NT2/D1 (cell line): ENCODE measurements around the gene ECHS1.

Experiments used
- DNase-seq: peaks from one replicate; pipeline ENCODE4 v3.0.0-alpha.2; 2011; ENCODE audit warnings: low read depth, low spot score
- H3K27me3 ChIP-seq: 2 replicates; pipeline ENCODE4 v1.6.0; 2011; ENCODE audit warnings: mild to moderate bottlenecking; ENCODE audit not compliant: insufficient read length, insufficient read depth
- H3K36me3 ChIP-seq: 2 replicates; pipeline ENCODE4 v1.6.1; 2011; ENCODE audit warnings: mild to moderate bottlenecking, low read length, mixed read lengths; ENCODE audit not compliant: insufficient read depth, insufficient read length
- H3K4me1 ChIP-seq: 2 replicates; pipeline ENCODE4 v1.5.1; 2011; ENCODE audit not compliant: insufficient read depth, insufficient read length
- H3K4me3 ChIP-seq: 2 replicates; pipeline ENCODE4 v1.5.1; 2011; ENCODE audit warnings: low read depth; ENCODE audit not compliant: insufficient read length
- H3K9ac ChIP-seq: 2 replicates; pipeline ENCODE4 v1.6.0; 2011; ENCODE audit warnings: low read depth; ENCODE audit not compliant: insufficient read length
- H3K9me3 ChIP-seq: 2 replicates; pipeline ENCODE4 v1.5.1; 2011; ENCODE audit warnings: mild to moderate bottlenecking, low read length; ENCODE audit not compliant: insufficient read depth
- SUZ12 ChIP-seq: IDR thresholded peaks from 2 replicates; pipeline ENCODE4 v1.6.1; 2011; ENCODE audit not compliant: insufficient read length, insufficient read depth; ENCODE audit errors: extremely low read depth
- YY1 ChIP-seq: IDR thresholded peaks from 2 replicates; pipeline ENCODE4 v1.6.1; 2011; ENCODE audit not compliant: insufficient read length, insufficient read depth
- ZNF274 ChIP-seq: IDR thresholded peaks from 2 replicates; pipeline ENCODE4 v1.6.1; 2011; ENCODE audit warnings: mild to moderate bottlenecking, low read depth, low read length

Gene ECHS1

DNA sequence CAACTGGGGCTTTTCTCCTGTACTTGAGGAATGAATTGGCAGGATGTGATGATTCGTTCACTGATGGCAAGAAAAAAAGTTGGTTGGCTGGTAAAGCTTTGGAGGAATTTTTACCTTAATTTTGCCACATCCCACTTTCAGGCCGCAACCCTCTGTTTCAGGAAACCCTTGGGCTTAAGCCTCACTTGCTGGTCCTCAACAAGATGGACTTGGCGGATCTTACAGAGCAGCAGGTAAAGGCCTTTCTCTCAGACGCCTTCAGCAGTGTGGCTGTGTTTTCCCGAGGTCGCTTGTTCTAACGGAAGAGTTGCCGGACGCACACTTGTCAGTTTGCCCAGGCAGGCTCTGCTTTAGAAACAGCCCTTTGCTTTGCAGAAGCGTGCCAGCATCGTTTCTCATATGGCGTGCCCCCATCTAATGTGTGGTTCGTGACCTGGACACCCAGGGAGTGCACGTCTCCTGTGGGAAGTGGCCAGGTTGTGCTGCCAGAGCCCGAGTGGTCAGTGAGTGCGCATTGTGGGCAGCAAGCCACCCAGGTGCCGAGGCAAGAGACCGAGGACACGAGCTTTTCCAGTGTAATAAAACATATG is 23.0 kb upstream of the ECHS1 start:
- Histone ChIP-seq H3K9me3 (no peaks in the 10 kb centered on the region), H3K4me1 (peaks cover under 1% of the 10 kb centered on the region), H3K9ac (no peak overlapping the region), H3K27me3 (no peaks in the 10 kb centered on the region), H3K4me3 (no peak overlapping the region), H3K36me3 (peaks cover 51% of the 10 kb centered on the region)
- no peak for TF ChIP-seq YY1
- no peak for TF ChIP-seq ZNF274
- TF ChIP-seq SUZ12, result no peak
- DNase-seq, result no peak

DNA sequence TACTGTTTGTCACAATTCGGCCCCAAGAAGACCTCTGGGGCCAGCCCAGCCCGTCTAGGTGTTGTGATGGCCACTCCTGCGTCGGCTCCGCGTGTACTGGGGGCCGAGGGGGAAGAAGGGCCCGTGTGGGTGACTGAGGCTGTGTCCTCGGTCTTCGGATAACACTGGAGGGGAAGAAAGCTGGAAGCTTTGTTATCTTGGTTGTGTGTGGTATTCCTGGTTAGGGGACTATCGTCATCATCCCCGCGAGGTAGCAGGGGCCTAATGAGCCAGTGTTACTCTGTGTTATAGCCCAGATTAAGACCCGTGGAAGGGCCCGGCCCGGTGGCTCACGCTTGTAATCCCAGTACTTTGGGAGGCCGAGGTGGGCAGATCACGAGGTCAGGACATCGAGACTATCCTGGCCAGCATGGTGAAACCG is 21.7 kb upstream of the ECHS1 start:
- Histone ChIP-seq H3K4me1 (peaks cover 2% of the 10 kb centered on the region), H3K9ac (peak overlapping the region; percentile 96), H3K27me3 (no peaks in the 10 kb centered on the region), H3K36me3 (peaks cover 40% of the 10 kb centered on the region), H3K4me3 (peak overlapping the region; percentile 86), H3K9me3 (no peaks in the 10 kb centered on the region)
- TF ChIP-seq ZNF274 (no peak), YY1 (no peak), SUZ12 (no peak)
- no peak for DNase-seq

DNA sequence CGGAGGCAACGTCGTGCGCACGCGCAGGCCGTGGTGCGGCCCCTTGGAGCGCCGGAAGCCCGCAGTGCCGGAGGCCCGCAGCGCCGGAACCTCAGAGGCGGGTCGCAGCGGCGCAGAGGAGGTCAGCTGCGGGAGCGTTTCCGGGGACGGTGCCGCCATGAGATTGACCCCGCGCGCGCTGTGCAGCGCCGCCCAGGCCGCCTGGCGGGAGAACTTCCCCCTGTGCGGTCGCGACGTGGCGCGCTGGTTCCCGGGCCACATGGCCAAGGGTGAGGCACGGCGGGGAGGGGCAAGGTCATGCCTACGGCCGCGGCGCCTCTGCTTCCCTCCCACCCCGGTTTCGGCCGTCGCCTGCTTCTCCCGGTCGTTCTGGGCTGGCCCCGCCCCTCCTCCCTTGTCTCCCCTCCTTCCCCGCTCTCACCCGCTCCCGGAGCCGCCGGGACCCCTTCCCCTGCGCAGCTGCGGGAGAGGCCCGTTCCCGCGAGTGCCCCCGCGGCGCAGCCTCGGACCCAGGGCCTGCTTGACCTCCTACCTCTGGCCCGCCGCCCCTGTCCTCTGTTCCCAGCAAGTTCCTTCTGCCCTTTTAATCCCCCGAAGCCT is 21.0 kb upstream of the ECHS1 start, which contains the start of gene MTG1:
Gene MTG1, plus strand, starts transcription at position 94 of the 600 bp plus-strand sequence. Its CDS starts 64 bp downstream, at position 158.
- Histone ChIP-seq H3K9ac (peak within 1 kb of the TSS; percentile 96), H3K27me3 (no peaks in the 10 kb centered on the region), H3K4me1 (peaks cover 2% of the 10 kb centered on the region), H3K36me3 (peaks cover 34% of the 10 kb centered on the region), H3K9me3 (no peaks in the 10 kb centered on the region), H3K4me3 (peak within 1 kb of the TSS; percentile 86)
- TF ChIP-seq YY1 (peak; percentile 27), ZNF274 (no peak), SUZ12 (no peak)
- DNase-seq, result peak; percentile 81

DNA sequence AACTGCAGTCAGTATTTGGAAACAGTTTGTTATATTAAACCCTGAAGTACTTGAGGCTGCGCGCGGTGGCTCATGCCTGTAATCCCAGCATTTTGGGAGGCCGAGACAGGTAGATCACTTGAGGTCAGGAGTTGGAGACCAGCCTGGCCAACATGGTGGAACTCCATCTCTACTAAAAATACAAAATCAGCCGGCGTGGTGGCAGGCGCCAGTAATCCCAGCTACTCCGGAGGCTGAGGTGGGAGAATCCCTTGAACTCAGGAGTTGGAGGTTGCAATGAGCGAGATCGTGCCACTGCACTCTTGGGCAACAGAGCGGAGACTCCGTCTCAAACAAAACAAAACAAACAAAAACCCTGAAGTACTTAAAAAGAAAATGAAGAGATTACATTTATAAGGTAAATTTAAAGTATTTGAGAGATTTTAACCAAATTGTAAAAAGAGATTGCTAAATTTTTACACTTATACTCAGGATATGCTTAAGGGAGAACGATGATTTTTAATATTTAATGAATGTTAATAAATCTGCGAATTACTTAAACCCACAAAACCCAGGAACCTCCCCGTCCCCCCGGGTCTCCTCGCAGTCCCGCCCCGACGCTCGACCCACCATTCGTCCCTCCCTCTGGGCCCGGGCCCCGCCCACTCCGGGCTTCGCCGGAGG is 20.4 kb upstream of the ECHS1 start:
- TF ChIP-seq YY1, result no peak
- TF ChIP-seq SUZ12, result no peak
- no peak for TF ChIP-seq ZNF274
- Histone ChIP-seq H3K4me1 (peaks cover 2% of the 10 kb centered on the region), H3K36me3 (peaks cover 28% of the 10 kb centered on the region), H3K9me3 (no peaks in the 10 kb centered on the region), H3K27me3 (no peaks in the 10 kb centered on the region), H3K4me3 (no peak overlapping the region), H3K9ac (no peak overlapping the region)
- DNase-seq, result no peak

DNA sequence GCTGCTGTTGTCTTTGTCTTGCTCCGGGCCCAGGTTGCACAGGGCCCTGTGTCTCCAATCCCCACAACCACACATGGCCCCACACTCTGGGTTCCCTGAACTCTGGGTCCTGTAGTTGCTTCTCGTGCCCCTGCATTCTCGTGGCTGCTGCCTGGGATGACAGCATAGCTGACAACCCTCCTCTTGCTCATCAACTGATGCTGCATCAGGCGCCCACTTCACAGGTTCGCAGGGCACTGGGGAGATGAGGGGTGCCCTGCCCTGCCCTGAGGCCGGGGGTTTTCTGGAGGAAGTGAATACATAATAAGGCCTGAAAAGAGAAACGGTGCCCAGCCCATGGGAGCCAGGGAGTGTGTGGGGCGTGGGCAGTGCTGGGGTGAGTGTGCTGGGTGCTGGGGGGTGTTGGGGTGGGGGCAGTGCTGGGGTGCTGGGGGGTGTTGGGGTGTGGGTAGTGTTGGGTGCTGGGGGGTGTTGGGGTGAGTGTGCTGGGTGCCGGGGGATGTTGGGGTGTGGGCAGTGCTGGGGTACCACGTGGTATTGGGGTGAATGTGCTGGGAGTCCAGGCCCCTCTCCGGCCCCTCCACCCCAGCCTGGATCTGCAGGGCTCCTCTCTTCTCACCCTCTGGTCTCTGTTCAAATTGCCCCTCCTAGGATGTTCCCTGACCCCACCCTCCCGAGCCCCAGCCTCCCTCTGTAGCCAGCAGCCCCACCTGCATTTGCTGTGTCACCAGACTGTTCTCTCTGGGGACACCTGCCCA is 18.8 kb upstream of the ECHS1 start:
- TF ChIP-seq ZNF274 (no peak), SUZ12 (no peak), YY1 (no peak)
- Histone ChIP-seq H3K4me3 (no peak overlapping the region), H3K36me3 (peaks cover 16% of the 10 kb centered on the region), H3K4me1 (peaks cover 2% of the 10 kb centered on the region), H3K9me3 (no peaks in the 10 kb centered on the region), H3K27me3 (no peaks in the 10 kb centered on the region), H3K9ac (peak overlapping the region; percentile 42)
- DNase-seq, result no peak

DNA sequence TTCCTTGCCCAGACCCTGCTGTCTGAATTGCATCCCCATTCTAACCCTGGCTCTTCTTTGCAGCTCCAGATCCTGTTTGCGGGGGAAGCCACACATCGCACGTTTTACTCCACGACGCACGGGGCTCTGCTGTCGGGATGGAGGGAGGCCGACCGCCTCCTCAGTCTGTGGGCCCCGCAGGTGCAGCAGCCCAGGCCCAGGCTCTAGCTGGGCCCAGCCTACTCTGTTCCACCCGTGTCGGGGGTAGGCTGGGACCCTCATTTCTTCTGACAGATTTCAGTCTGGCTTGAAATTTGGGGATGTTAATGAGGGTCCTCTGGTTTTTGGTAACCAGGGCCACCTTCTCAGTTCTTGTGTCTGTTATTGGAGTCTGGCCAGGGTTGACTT is 18.1 kb upstream of the ECHS1 start:
- Histone ChIP-seq H3K4me1 (peaks cover 2% of the 10 kb centered on the region), H3K4me3 (no peak overlapping the region), H3K9me3 (no peaks in the 10 kb centered on the region), H3K27me3 (no peaks in the 10 kb centered on the region), H3K9ac (no peak overlapping the region), H3K36me3 (peaks cover 10% of the 10 kb centered on the region)
- DNase-seq, result no peak
- TF ChIP-seq ZNF274 (no peak), SUZ12 (no peak), YY1 (no peak)

DNA sequence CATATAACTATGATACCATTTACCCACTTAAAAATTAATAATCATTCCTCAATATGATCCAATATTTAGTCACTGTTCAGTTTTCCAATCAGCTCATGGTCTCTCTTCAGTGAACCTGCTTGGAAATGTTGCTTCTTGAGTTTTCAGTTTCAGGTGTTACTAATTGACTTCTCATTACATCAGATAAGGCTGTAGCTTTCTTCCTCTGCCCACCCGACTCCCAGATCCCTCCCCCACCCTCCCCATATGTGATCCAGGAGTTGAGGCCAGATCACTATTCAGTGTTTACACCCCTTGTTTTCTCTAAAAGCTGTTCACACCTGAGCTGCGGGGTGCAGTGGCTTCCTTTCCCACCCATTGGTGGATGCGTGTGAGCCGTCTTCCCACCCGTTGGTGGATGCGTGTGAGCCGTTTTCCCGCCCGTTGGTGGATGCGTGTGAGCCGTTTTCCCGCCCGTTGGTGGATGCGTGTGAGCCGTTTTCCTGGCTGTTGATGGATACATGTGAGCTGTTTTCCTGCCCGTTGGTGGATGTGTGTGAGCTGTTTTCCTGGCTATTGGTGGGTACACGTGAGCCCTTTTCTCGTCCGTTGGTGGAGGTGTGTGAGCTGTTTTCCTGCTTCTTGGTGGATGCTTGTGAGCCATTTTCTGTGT is 17.6 kb upstream of the ECHS1 start:
- Histone ChIP-seq H3K27me3 (no peaks in the 10 kb centered on the region), H3K9ac (no peak overlapping the region), H3K36me3 (peaks cover 5% of the 10 kb centered on the region), H3K4me1 (peaks cover 2% of the 10 kb centered on the region), H3K4me3 (no peak overlapping the region), H3K9me3 (no peaks in the 10 kb centered on the region)
- TF ChIP-seq YY1 (no peak), ZNF274 (no peak), SUZ12 (no peak)
- no peak for DNase-seq
